Thymus (tissue), 11 donors: ENCODE data around the gene C9orf50. TPM values are rescaled to one million over a fixed set of nuclear protein-coding genes. Genes with fewer than 3 reads are reported as not detected.

Experiments used
- DNase-seq, 9 donors: peaks; one replicate each; pipeline ENCODE4 v3.0.0-alpha.2; 2013; ENCODE audit warnings: low spot score in 9 of 9, low read depth in 6 of 9, missing footprints in 1 of 9
- H3K27ac ChIP-seq, 2 donors: one replicate each; pipeline ENCODE4 v1.5.1; 2013; ENCODE audit warnings: control low read depth in 1 of 2, low read depth in 1 of 2, low read length in 1 of 2, mild to moderate bottlenecking in 1 of 2, moderate library complexity in 1 of 2
- H3K27me3 ChIP-seq, 2 donors: one replicate each; pipeline ENCODE4 v1.5.1; 2013; ENCODE audit warnings: low read length in 1 of 2; ENCODE audit not compliant: control insufficient read depth in 2 of 2, insufficient read depth in 1 of 2
- H3K36me3 ChIP-seq, 2 donors: one replicate each; pipeline ENCODE4 v1.5.1; 2013; ENCODE audit warnings: low read length in 1 of 2, mild to moderate bottlenecking in 1 of 2, moderate library complexity in 1 of 2; ENCODE audit not compliant: control insufficient read depth in 2 of 2, insufficient read depth in 2 of 2
- H3K4me1 ChIP-seq, 2 donors: one replicate each; pipeline ENCODE4 v1.5.1; 2013; ENCODE audit warnings: low read length in 2 of 2; ENCODE audit not compliant: control insufficient read depth in 2 of 2, insufficient read depth in 2 of 2
- H3K4me3 ChIP-seq, 2 donors: one replicate each; pipeline ENCODE4 v1.5.1; 2013; ENCODE audit warnings: low read length in 2 of 2, control low read depth in 1 of 2, mild to moderate bottlenecking in 1 of 2
- H3K9me3 ChIP-seq, 2 donors: one replicate each; pipeline ENCODE4 v1.5.1; 2013; ENCODE audit warnings: low read length in 1 of 2, mild to moderate bottlenecking in 1 of 2; ENCODE audit not compliant: control insufficient read depth in 2 of 2, insufficient read depth in 1 of 2
- WGBS: extraction: QIAGEN DNeasy Blood & Tissue Kit; methylation state at CpG from one replicate; pipeline ENCODE4 v1.1.7; 2013; 5-methylcytosine and 5-hydroxymethylcytosine counted together
- polyA plus RNA-seq: library from polyadenylated mRNA; stranded (reverse); fragments of 200-250 nt; gene quantifications from one replicate; pipeline ENCODE4 v1.2.3, GENCODE V29; 2013
- total RNA-seq: library from RNA; stranded (reverse); fragments of 120-200 nt; gene quantifications from one replicate; pipeline ENCODE4 v1.2.4, GENCODE V29; 2013
- donor health status: healthy.

C9orf50 gene
- total and polyA plus RNA-seq, 2 donors: 0.05 to 0.23 TPM

DNA sequence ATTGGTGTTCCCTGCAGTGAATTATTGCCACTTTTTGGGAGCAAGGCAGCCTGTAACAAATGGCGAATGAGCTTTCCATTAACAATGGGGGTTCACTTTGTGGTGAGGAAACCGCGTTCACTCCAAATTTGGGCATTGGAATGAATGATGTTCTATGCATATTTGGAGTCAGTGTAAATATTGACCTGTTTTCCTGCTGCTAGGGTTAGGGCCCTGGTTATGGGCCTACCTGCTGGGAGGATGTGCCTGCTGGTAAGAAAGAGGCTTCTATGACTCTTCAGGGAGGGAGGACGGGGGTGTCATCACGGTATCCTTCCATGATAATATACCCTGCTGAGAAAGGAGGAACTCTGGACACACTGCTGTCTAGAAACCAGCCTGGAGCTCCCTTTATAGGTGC is 29.0 kb downstream of the C9orf50 start:
- no peak overlapping the region for H3K27ac ChIP-seq
- no peaks in the 10 kb centered on the region for H3K36me3 ChIP-seq
- H3K4me3 ChIP-seq: no peak overlapping the region
- H3K9me3 ChIP-seq: peaks cover 0 to 9% of the 10 kb centered on the region in 2 donors
- DNase-seq: no peak
- 96% methylated on average over 5 of the region's 5 CpGs for WGBS
- H3K27me3 ChIP-seq: peaks cover 6 to 23% of the 10 kb centered on the region in 2 donors
- peaks cover 5 to 36% of the 10 kb centered on the region in 2 donors for H3K4me1 ChIP-seq

DNA sequence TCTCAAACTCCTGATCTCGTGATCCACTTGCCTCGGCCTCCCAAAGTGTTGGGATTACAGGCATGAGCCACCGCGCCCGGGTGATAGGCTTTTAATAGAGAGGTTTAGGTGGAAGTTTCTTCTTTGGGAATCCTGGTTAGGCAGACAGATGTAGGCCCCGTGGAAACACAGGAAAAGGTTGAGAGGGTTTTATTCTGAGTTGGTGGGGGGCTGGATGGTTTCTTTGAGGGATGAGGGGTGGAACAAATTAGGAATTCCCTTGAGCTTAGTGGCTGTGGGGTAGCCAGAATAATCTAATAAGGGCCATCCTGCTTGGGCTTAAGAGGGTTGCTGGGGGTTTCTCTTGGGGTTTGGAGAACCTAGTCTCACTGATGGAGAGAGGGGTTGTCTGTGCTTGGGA is 30.4 kb downstream of the C9orf50 start:
- H3K4me1 ChIP-seq: peaks cover 10 to 39% of the 10 kb centered on the region in 2 donors
- 95% methylated on average over 6 of the region's 6 CpGs for WGBS
- no peak for DNase-seq
- H3K9me3 ChIP-seq: no peaks in the 10 kb centered on the region
- H3K27me3 ChIP-seq: peaks cover 3 to 9% of the 10 kb centered on the region in 2 donors
- H3K27ac ChIP-seq: no peak overlapping the region
- H3K36me3 ChIP-seq: no peaks in the 10 kb centered on the region
- no peak overlapping the region for H3K4me3 ChIP-seq

DNA sequence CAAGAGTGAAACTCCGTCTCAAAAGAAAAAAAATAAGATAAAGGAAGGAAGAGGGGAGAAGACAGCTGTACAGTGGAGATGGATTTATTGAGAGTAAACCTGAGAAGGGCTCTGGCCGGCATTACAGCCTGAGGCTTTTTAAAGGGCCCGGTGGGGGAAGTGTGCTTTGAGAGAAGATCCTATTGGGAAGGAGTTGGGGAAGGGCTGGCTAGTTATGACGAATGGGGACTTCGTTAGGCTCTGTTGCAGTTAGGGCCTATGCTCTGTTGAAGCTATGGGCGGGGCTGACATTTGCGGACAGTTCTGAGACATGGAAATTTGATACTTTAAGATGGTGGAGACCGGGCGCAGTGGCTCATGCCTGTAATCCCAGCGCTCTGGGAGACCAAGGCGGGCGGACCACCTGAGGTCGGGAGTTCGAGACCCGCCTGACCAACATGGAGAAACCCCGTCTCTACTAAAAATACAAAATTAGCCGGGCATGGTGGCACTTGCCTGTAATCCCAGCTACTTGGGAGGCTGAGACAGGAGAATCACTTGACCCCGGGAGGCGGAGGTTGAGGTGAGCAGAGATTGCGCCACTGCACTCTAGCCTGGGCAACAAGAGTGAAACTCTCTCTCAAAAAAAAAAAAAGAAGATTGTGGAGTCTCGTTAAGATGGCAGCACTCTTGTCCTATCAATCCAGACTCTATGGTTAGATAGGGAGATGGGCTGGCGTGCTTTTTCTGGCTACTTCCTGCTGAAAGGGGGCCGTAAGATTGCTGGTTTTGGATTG is 33.2 kb downstream of the C9orf50 start:
- Histone ChIP-seq H3K27ac (peak overlapping the region in 1 of 2 donors; percentile 84), H3K4me1 (peaks cover 12 to 54% of the 10 kb centered on the region in 2 donors), H3K36me3 (no peaks in the 10 kb centered on the region), H3K4me3 (no peak overlapping the region), H3K27me3 (no peaks in the 10 kb centered on the region), H3K9me3 (peaks cover 0 to 5% of the 10 kb centered on the region in 2 donors)
- no peak for DNase-seq
- 90% methylated on average over 23 of the region's 23 CpGs for WGBS

DNA sequence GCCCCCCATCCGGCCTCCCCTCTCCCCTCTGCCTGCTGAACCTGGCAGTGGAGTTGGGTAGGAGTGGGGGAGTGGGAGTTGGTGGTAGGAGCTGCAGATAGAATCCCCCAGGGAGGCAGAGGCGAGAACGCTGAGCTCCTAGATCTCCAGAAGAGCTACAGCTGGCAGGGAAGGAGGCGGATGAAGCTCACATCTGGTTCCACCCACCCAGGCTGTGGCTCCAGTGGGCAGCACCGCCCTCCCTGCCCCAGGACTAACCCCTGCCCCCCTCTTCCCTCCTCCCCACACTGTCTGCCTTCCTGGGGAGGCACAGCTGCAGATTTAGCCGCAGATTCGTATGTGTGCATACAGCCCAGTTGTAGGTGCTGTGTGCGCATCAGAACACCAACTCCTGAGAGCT is 34.2 kb downstream of the C9orf50 start:
- Histone ChIP-seq H3K36me3 (no peaks in the 10 kb centered on the region), H3K27ac (peak overlapping the region; percentile 83 to 84), H3K27me3 (no peaks in the 10 kb centered on the region), H3K9me3 (peaks cover 0 to 5% of the 10 kb centered on the region in 2 donors), H3K4me3 (no peak overlapping the region), H3K4me1 (peaks cover 12 to 54% of the 10 kb centered on the region in 2 donors)
- peak in 5 of 9 donors; percentile 38 to 87 (median 72) for DNase-seq
- 26% methylated on average over 8 of the region's 8 CpGs for WGBS

DNA sequence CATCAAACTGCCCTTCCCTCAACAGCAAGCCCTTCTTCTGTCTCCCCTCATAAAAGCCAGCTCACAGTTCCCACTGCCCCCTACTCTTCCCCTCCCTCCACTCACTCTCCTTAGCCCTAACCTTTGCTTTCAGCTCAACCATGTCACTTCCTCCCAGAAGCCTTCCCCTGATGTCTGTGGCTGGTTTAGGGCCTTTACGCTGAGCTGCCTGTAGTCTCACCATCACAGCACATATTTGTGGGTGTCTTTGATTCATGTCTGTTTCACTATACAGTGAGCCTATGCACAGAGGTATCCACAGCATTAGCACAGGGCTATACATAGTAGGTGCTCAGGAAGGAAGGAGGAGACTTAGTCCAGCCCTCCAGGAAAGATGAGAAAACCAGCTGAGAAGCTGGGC is 34.7 kb downstream of the C9orf50 start:
- Histone ChIP-seq H3K4me3 (no peak overlapping the region), H3K36me3 (no peaks in the 10 kb centered on the region), H3K4me1 (peaks cover 13 to 54% of the 10 kb centered on the region in 2 donors), H3K9me3 (peaks cover 0 to 5% of the 10 kb centered on the region in 2 donors), H3K27ac (peak overlapping the region; percentile 83 to 84), H3K27me3 (no peaks in the 10 kb centered on the region)
- peak in 3 of 9 donors; percentile 42 to 80 (median 52) for DNase-seq
- WGBS: 52% methylated on average over 1 of the region's 1 CpG

DNA sequence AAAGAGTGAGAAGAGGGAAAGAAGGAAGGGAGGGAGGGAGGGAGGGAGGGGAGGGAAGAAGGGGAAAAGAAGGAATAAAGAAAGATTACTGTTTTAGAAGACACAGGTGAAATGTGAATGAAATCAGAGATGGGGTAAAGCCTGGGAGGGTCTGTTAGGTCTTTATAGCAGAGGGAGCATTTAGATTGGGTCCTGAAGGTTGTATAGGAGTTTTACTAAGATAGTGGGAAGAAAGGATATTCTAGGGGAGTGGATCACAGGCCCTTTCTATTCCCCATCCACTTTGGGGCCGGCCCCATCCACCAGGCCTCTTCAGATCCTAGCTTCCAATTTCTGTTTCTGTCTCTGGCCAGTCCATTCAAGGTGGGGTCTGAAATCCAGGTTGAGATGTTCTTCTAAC is 35.5 kb downstream of the C9orf50 start:
- no peak overlapping the region for H3K4me3 ChIP-seq
- no peak overlapping the region for H3K27ac ChIP-seq
- WGBS: 95% methylated on average over 1 of the region's 1 CpG
- H3K9me3 ChIP-seq: peaks cover 0 to 10% of the 10 kb centered on the region in 2 donors
- no peaks in the 10 kb centered on the region for H3K27me3 ChIP-seq
- no peak for DNase-seq
- peaks cover 15 to 58% of the 10 kb centered on the region in 2 donors for H3K4me1 ChIP-seq
- H3K36me3 ChIP-seq: no peaks in the 10 kb centered on the region

DNA sequence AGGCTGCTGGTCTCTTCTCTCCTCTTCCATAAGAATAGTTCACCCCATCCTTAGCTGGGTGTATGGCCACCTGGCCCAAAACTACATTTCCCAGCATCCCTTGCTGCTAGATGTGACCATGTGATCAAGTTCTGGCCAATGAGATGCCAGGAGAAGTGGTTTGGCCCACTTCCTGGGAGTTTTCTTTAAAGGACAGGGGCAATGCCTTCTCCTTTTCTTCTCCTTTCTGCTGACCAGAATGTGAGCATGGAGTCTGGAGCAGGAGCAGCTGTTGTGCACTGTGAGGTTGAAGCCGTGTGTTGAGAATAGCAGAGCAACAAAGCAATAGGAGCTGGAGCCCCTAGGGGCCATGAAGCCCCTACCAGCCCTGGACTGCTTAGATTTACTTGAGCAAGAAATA is 36.8 kb downstream of the C9orf50 start:
- H3K27me3 ChIP-seq: no peaks in the 10 kb centered on the region
- peak overlapping the region; percentile 66 to 71 for H3K27ac ChIP-seq
- WGBS: 82% methylated on average over 1 of the region's 1 CpG
- peaks cover 0 to 16% of the 10 kb centered on the region in 2 donors for H3K9me3 ChIP-seq
- DNase-seq: peak; percentile 59 to 91 (median 77)
- H3K4me1 ChIP-seq: peaks cover 15 to 67% of the 10 kb centered on the region in 2 donors
- H3K36me3 ChIP-seq: no peaks in the 10 kb centered on the region
- H3K4me3 ChIP-seq: no peak overlapping the region

DNA sequence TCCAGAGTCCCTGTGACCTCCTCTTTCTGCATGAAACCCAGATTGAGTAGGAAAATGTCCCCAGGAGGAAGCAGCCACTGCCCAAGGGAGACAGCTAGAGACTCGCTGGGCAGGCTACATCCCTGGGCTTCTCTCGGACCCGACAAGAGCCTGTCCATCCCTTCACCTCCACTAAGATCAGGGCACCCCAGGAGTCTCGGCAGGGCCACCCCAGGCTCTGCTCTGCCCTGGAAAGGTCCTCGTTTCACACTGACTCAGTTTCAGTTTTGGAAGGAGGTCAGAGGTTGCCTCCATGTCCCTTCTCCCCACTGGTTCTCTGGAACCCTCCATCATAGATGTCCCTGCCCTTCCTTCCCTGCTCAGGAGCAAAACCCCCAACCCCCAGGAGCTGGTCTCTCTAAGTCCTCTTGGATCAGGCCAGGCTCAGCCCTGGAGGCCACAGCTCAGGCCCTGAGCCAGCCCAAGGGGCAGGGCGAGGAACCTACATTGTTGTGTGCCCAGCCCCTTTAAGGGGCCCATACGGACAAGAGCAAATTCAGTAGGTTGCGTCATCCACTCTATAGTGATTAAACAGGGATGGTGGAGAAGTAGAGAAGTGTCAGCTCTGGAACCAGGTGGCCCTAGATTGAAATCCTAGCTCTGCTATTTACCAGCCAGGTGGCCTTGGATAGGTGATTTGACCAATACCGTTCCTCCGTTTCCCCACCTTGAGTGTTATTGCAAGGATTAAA is 37.4 kb downstream of the C9orf50 start:
- DNase-seq: no peak
- H3K9me3 ChIP-seq: peaks cover 0 to 16% of the 10 kb centered on the region in 2 donors
- no peaks in the 10 kb centered on the region for H3K27me3 ChIP-seq
- 91% methylated on average over 10 of the region's 10 CpGs for WGBS
- peaks cover 15 to 65% of the 10 kb centered on the region in 2 donors for H3K4me1 ChIP-seq
- no peak overlapping the region for H3K4me3 ChIP-seq
- H3K27ac ChIP-seq: no peak overlapping the region
- H3K36me3 ChIP-seq: no peaks in the 10 kb centered on the region

DNA sequence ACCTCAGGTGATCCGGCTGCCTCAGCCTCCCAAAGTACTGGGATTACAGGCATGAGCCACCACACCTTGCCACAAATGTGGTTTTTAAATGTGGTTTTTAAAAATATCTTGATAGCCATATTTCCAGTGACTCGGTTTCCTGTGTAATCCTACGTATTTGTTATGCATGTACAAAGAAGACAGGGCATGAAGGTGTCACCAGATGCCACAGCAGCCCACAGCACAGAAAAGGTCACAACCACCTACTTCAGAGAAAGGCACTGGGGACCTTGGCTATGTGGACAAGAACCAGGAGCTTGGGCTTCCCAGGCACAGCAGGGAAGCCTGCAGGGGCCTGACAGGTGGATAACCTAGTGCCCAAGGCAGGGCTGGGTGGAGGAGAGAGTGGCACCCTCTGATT is 38.0 kb downstream of the C9orf50 start:
- H3K9me3 ChIP-seq: peaks cover 0 to 16% of the 10 kb centered on the region in 2 donors
- H3K27me3 ChIP-seq: no peaks in the 10 kb centered on the region
- no peak for DNase-seq
- no peak overlapping the region for H3K4me3 ChIP-seq
- H3K27ac ChIP-seq: no peak overlapping the region
- 66% methylated on average over 3 of the region's 3 CpGs for WGBS
- H3K36me3 ChIP-seq: no peaks in the 10 kb centered on the region
- H3K4me1 ChIP-seq: peaks cover 15 to 59% of the 10 kb centered on the region in 2 donors
